Measurements from ENCODE around the gene NOC2L.

- TF ChIP-seq CTCF (IDR thresholded peaks at IDR 0.05; ENCODE audit: low read length): no peak
- TF ChIP-seq EZH2phosphoT487 (IDR thresholded peaks at IDR 0.05; ENCODE audit: low read length): no peak
Observed at GRCh38 chr1:915295-916172, 43.5 kb downstream of the NOC2L start.
